ENCODE measurements around the gene WDFY4.

DNA sequence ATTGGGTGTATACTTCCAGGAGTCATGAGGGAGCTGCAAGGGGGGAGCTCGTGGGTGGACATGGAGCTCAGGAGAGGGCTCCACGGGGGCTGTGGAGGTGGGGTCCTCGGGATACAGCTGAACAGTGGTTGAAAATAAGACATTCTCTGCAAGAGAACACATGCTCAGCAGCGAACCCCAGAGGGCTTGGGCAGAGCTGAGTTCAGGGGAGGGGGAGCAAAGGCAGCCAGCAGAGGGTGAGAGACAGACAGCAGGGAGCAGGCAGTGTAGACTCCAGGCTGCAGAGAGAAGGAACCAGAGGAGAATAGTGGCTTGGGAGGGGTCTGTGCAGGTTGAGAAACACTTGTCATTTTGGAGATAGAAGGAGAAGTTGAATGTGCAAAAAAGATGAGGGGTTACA lies 327.9 kb downstream of the WDFY4 start:
- TF ChIP-seq BCL6 (CRISPR knock-in tag; IDR thresholded peaks at IDR 0.05) (no peak), ERF (CRISPR knock-in tag; IDR thresholded peaks at IDR 0.05) (no peak)

Measured in HepG2 (cell line).